ENCODE measurements around the gene VPS37C. TPM values are rescaled to one million over a fixed set of nuclear protein-coding genes. Genes with fewer than 3 reads are reported as not detected.

VPS37C gene
- 12.0 and 13.2 TPM in 2 replicates for total RNA-seq

DNA sequence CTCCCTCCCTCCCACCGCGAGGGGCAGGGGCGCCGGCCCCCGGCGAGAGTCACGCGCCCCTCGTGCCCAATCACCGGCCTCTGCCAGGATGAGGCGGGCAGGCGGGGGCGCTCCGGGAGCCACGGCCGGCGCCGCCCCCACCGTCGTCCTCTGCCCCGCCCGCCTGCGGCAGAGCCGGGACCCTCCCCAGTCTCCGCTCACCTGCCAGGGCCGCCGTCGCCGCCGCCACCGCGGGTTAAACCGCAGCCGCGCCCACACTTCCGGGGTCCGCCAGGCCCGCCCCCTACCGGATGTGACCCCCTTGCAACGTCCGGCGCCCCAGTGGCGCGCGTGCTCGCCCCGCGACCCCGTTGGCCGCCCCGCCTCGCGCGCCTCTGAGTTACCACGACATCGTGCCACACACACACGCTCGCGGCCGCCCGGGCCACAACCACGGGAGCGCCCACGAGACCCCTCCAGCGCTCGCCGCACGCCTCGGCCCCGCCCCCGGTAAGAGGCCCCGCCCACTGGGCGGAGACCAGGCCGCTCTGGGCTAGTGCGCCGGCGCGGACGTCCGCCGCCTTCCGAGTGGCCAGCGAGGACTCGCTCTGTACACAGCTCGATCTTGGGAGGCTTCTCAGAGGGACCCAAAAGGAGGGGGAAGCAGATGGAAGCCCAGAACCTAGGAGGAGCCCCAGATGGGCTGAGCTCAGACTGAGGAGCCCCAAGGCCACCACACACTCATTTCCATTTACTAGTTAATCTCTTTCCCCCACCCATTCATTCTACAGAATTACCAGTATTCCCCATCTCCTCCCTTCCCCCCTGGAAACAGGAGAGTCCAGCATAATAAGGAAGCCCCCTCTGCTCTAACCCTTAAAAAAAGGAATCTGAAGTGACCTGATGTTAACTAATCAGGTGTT is at the start of gene VPS37C:
TSS of gene VPS37C (minus strand) at position 237 of the 902 bp plus-strand sequence. CDS start 22,597 bp downstream, outside the sequence.

DNA sequence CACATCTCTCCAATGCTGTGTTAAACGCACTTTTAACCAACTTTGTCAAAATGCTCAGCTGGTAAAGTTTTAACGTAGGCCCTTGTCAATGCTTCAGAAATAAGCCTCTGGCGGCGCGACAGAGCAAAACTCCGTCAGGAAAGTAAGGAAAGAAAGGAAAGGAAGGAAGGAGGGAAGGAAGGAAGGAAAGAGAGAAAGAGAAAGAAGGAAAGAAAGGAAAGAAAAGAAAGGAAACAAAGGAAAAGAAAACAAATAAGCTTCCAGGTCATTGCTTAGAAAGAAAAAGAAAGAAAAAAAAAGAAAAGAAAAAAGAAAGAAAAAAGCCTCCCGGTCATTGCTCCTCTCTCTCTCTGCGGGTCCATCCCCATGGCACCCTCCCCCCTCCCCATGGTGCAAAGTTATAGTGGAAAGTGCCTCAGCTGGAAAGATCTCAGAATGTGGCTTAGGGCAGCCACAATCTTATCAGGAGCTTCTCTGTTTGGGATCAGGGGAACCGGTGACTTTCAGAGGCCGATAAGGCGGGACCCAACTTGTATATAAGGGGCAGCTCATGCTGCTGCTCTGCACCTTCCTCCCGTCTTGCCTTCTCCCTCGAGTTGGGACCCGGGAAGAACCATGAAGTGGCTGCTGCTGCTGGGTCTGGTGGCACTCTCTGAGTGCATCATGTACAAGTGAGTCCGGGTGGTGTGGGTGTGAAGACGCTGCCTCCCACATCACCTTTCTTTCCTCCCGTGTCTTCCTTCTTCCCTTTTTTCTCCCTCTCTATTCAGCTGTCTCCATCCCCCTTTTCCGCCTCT is 41.9 kb upstream of the VPS37C start, which contains the start of gene PGA3:
TSS of gene PGA3 (plus strand) at position 566 of the 797 bp plus-strand sequence. CDS start at position 616, 50 bp downstream.

Other genes with a start within 250 kb of the VPS37C start
- gene TMEM109, start 247.3 kb downstream of the VPS37C start, total RNA-seq = 6.5 and 29.0 TPM in 2 replicates
- gene TMEM132A, start 237.0 kb downstream of the VPS37C start, total RNA-seq = 22.6 and 144 TPM in 2 replicates
- gene SLC15A3, start 209.2 kb downstream of the VPS37C start, total RNA-seq = under 0.01 and 0.85 TPM in 2 replicates
- 0.07 TPM in 1 of 2 replicates, not detected in the other for gene CD6, start 189.7 kb downstream of the VPS37C start, total RNA-seq
- not detected in 2 replicates for gene CD5, start 58.9 kb downstream of the VPS37C start, total RNA-seq
- gene PGA3, start 42.1 kb upstream of the VPS37C start, total RNA-seq = not detected in 2 replicates
- not detected in 2 replicates for gene PGA4, start 60.9 kb upstream of the VPS37C start, total RNA-seq
- gene PGA5, start 79.7 kb upstream of the VPS37C start, total RNA-seq = not detected in 2 replicates
- gene VWCE, start 133.9 kb upstream of the VPS37C start, total RNA-seq = under 0.01 and 0.57 TPM in 2 replicates
- gene DDB1, start 171.7 kb upstream of the VPS37C start, total RNA-seq = 186 and 202 TPM in 2 replicates
- gene TKFC, start 171.8 kb upstream of the VPS37C start, total RNA-seq = 27.5 and 32.1 TPM in 2 replicates
- 36.2 and 108 TPM in 2 replicates for gene CYB561A3, start 200.5 kb upstream of the VPS37C start, total RNA-seq
- 17.1 and 35.9 TPM in 2 replicates for gene TMEM138, start 200.9 kb upstream of the VPS37C start, total RNA-seq
- gene TMEM216, start 231.2 kb upstream of the VPS37C start, total RNA-seq = 7.9 and 11.4 TPM in 2 replicates